ELR (cell line): ENCODE measurements around the gene HOXD11.

Source experiments
- DNase-seq: peaks from one replicate; pipeline ENCODE4 v3.0.0-alpha.2; 2015; ENCODE audit warnings: low read depth

The HOXD11 gene

GRCh38 chr2:176132205-176133171 lies 25.4 kb downstream of the HOXD11 start:
- peak; percentile 43 for DNase-seq

GRCh38 chr2:176133389-176133788 lies 26.3 kb downstream of the HOXD11 start:
- no peak for DNase-seq

- DNase-seq: no peak
These were observed 27.0 kb downstream of the HOXD11 start for GRCh38 chr2:176134035-176134434.

GRCh38 chr2:176135035-176135440 lies 28.0 kb downstream of the HOXD11 start:
- peak; percentile 66 for DNase-seq

- DNase-seq: peak; percentile 61
These were observed 29.5 kb downstream of the HOXD11 start for GRCh38 chr2:176136374-176137251.

- no peak for DNase-seq
These were observed 30.1 kb downstream of the HOXD11 start for GRCh38 chr2:176137252-176137580.

- DNase-seq: no peak
These were observed 30.8 kb downstream of the HOXD11 start for GRCh38 chr2:176137906-176138305.

- DNase-seq: no peak
These were observed 31.4 kb downstream of the HOXD11 start for GRCh38 chr2:176138526-176138922.

- DNase-seq: no peak
These were observed 32.0 kb downstream of the HOXD11 start for GRCh38 chr2:176138923-176139660.

- DNase-seq: no peak
These were observed 32.8 kb downstream of the HOXD11 start for GRCh38 chr2:176139661-176140512.

GRCh38 chr2:176140513-176141317 lies 33.6 kb downstream of the HOXD11 start:
- DNase-seq: peak; percentile 69

- DNase-seq: no peak
These were observed 35.2 kb downstream of the HOXD11 start for GRCh38 chr2:176142281-176142680.

GRCh38 chr2:176145085-176145969 lies 38.2 kb downstream of the HOXD11 start:
- DNase-seq: no peak

GRCh38 chr2:176146101-176146500 lies 39.0 kb downstream of the HOXD11 start:
- no peak for DNase-seq

GRCh38 chr2:176146645-176147044 lies 39.6 kb downstream of the HOXD11 start:
- no peak for DNase-seq

GRCh38 chr2:176147210-176147799 lies 40.2 kb downstream of the HOXD11 start:
- no peak for DNase-seq

- no peak for DNase-seq
These were observed 40.9 kb downstream of the HOXD11 start for GRCh38 chr2:176147800-176148496.

GRCh38 chr2:176148751-176149421 lies 41.8 kb downstream of the HOXD11 start:
- no peak for DNase-seq
